Colonic mucosa (tissue), 4 donors: ENCODE measurements around the gene OR2W1. TPM values are rescaled to one million over a fixed set of nuclear protein-coding genes. Genes with fewer than 3 reads are reported as not detected.
A peak's percentile ranks its signal among the peaks of the same experiment; 100 is the strongest.

Experiments
- DNase-seq: peaks from one replicate; pipeline ENCODE4 v3.0.0-alpha.2; 2020
- H3K27ac ChIP-seq: fragments of 200-600 bp; one replicate; pipeline ENCODE4 v1.8.0; 2021
- H3K27me3 ChIP-seq: fragments of 200-600 bp; one replicate; pipeline ENCODE4 v1.8.0; 2021
- H3K36me3 ChIP-seq: fragments of 200-600 bp; one replicate; pipeline ENCODE4 v1.8.0; 2021
- H3K4me1 ChIP-seq: fragments of 200-600 bp; one replicate; pipeline ENCODE4 v1.8.0; 2021; ENCODE audit warnings: mild to moderate bottlenecking
- H3K4me3 ChIP-seq: fragments of 200-600 bp; one replicate; pipeline ENCODE4 v1.8.0; 2021
- H3K9ac ChIP-seq, 2 donors: one replicate each; pipeline ENCODE4 v1.7.0; 2013; ENCODE audit warnings: control low read depth in 2 of 2, low read depth in 2 of 2, low read length in 2 of 2
- H3K9me3 ChIP-seq: fragments of 200-600 bp; one replicate; pipeline ENCODE4 v1.8.0; 2021
- intact Hi-C: fragments of 100-400 bp; cut with DNase I; formaldehyde crosslinking; loops from one replicate; pipeline ENCODE4 v1.14.1; 2022
- total RNA-seq, 2 donors: library from RNA; stranded (reverse); fragmentation: NEBNext Ultra II Directional in 1 of 2; extraction: Animal tissue kit (Norgen Biotek cat#: 25700) in 1 of 2; gene quantifications; one replicate each; pipeline ENCODE4 v1.2.1, GENCODE V29; 2021
- TF ChIP-seq, protein P1 (sequence below): fragments of 200-600 bp; IDR thresholded peaks from one replicate; pipeline ENCODE4 v1.8.0; 2022; ENCODE audit warnings: antibody characterized with exemption, mild to moderate bottlenecking
- donor health status: healthy.
- donor health status: DM: no; HTN: no; CAD: no.
- donor health status: DM: no; HTN: no; CAD: no.

OR2W1 gene
- total RNA-seq, 2 donors from 2014 or later, result not detected

DNA sequence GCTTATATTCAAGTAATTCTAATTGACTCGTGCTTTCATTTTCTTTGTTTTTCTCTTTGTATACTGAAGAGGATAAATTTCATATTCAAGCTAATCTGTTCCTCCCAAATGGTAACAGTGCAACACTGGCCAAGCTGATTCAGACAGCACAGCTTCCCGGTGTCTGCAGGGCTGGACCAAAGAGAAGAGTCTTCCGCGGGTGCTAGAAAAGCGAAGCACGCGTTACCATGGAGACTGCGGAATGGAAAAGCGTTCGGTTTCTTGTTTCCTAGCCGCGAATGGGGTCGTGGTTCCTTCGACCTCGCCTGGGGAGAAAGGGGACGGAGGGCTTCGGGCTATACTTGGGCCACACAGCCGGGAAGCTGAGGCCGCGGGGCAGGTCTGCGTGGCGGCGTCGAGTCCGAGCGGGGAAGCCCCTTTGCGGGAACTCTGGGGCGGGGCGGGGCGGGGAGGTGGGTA, 33.7 kb downstream of the OR2W1 start:
- intact Hi-C loops, result no loop called here
- TF ChIP-seq, protein P1, sequence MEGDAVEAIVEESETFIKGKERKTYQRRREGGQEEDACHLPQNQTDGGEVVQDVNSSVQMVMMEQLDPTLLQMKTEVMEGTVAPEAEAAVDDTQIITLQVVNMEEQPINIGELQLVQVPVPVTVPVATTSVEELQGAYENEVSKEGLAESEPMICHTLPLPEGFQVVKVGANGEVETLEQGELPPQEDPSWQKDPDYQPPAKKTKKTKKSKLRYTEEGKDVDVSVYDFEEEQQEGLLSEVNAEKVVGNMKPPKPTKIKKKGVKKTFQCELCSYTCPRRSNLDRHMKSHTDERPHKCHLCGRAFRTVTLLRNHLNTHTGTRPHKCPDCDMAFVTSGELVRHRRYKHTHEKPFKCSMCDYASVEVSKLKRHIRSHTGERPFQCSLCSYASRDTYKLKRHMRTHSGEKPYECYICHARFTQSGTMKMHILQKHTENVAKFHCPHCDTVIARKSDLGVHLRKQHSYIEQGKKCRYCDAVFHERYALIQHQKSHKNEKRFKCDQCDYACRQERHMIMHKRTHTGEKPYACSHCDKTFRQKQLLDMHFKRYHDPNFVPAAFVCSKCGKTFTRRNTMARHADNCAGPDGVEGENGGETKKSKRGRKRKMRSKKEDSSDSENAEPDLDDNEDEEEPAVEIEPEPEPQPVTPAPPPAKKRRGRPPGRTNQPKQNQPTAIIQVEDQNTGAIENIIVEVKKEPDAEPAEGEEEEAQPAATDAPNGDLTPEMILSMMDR, result no peak
- Histone ChIP-seq H3K4me1 (no peaks in the 10 kb centered on the region), H3K9me3 (no peaks in the 10 kb centered on the region), H3K4me3 (peak overlapping the region; percentile 25), H3K27me3 (peaks cover 8% of the 10 kb centered on the region), H3K9ac (peak overlapping the region in 1 of 2 donors; percentile 41), H3K36me3 (no peaks in the 10 kb centered on the region), H3K27ac (no peak overlapping the region)
- DNase-seq, result no peak

DNA sequence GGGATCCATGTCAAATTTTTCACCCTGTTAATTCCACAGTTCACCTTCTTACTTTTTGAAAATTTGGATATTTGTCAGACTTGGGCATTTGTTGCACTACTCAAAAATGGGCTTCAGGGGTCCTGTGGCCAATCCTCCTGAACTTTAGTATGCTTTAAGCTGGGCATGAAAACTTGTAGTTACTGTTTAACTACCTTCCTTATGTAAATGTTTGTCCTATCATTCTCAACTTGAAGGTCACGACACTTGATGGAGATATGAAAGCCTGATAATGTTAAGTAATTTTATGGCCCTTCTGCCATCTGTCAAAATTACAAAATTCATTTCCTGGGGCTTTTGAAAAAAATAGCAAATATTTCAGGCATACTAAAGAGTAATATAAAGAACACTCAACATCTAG, 35.6 kb downstream of the OR2W1 start:
- Histone ChIP-seq H3K4me3 (no peak overlapping the region), H3K36me3 (no peaks in the 10 kb centered on the region), H3K27ac (no peak overlapping the region), H3K4me1 (peaks cover 6% of the 10 kb centered on the region), H3K9ac (no peak overlapping the region), H3K27me3 (peaks cover 8% of the 10 kb centered on the region), H3K9me3 (no peaks in the 10 kb centered on the region)
- intact Hi-C loops, result no loop called here
- no peak for DNase-seq
- TF ChIP-seq, protein P1, result no peak

DNA sequence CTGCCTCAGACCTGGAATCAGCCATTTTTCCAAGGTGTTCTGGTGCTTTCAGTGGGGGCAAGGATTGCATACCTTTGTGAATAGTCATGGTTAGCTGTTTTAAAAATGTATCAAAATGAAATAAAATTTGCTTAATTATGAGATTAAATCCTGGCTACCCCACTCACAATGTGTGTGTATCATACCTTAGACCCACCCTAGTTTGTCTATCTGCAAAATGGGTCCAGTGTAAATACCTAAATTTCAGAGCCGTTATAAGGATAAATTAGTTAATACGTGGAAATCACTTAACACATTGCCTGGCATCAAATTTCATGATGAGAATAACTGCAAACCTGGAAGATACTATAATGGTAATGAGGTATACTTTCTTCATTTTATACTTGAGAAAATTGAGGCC, 36.9 kb downstream of the OR2W1 start:
- DNase-seq, result no peak
- Histone ChIP-seq H3K27ac (no peak overlapping the region), H3K9me3 (no peaks in the 10 kb centered on the region), H3K36me3 (no peaks in the 10 kb centered on the region), H3K4me3 (no peak overlapping the region), H3K9ac (no peak overlapping the region), H3K4me1 (peaks cover 6% of the 10 kb centered on the region), H3K27me3 (peaks cover 8% of the 10 kb centered on the region)
- TF ChIP-seq, protein P1, result no peak
- intact Hi-C loops, result no loop called here

DNA sequence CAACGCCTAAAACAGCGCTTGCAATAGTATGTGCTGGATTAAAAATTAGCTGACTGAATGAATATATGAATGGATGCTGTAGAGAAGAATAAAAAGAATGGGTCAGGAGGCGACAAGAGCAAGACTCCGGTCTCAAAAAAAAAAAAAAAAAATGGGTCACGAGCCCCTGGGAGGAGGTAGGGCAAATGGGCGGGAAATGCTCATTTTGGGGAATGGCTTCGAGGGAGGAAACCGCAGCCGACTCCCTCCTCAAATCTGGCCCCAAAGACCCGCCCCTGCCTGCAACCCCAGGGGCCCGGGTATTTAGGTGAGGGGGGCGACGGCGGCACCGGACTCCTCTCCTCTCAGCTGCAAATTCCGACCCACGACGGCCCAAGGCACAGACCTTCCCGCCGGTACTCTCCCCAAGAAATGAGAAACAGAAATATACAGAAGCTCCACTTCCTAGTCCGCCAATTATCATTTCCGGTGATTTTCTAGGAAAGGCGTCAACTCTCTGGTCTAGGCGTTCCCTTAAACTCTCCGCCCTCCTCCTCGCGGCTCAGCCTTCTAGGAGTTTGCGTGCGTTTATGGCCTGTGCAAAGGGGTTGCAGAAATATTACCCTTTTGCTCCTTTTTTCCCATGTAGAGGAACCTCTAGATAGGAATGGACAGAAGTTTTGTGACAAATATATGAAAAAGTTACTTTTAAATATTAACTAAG, 39.6 kb downstream of the OR2W1 start, which contains the start of gene ZNF311:
ZNF311 (minus strand) TSS at position 133 of the 703 bp plus-strand sequence. CDS start 1,361 bp downstream, outside the sequence.
- Histone ChIP-seq H3K9ac (peak within 1 kb of the TSS; percentile 28 to 58), H3K27ac (no peak within 1 kb of the TSS), H3K4me1 (peaks cover 6% of the 10 kb centered on the region), H3K9me3 (no peaks in the 10 kb centered on the region), H3K27me3 (no peaks in the 10 kb centered on the region), H3K36me3 (no peaks in the 10 kb centered on the region), H3K4me3 (peak within 1 kb of the TSS; percentile 50)
- intact Hi-C loops, result no loop called here
- peak; percentile 70 for DNase-seq
- TF ChIP-seq, protein P1, result no peak

DNA sequence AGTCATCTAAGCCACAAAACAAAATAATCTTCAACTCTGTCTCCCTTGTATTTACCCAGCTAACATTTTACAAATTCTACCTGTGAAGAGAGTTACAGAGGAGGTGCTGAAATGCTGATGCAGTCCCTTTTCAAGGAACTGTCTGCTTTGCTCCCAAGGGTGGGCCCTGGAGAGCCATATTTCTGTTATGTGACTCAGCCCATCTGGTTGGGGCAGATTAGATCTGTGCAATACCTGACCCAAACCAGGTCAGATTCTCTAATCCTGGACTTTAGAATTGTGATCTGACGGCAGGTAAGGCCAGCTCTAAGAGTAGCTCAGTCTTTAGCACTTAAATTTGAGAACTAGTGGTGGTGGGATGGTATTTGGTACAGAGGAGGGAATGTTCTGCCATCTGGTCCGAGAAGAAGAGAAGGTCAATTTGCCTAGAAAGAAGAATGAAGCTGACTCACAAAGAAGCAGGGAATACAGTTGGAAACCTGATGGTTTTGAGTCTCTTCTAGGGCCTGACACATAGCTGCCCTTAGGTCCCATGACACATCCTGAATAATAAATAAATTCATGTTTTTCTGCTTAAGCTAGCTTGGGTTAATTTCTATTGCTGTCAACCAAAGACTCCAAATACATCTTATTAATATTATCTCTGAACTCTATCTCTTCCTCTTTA, 48.0 kb downstream of the OR2W1 start:
- H3K27me3 ChIP-seq, result no peaks in the 10 kb centered on the region
- intact Hi-C loops, result no loop called here
- no peak for DNase-seq
- no peak overlapping the region for H3K9ac ChIP-seq
- no peaks in the 10 kb centered on the region for H3K4me1 ChIP-seq
- no peaks in the 10 kb centered on the region for H3K9me3 ChIP-seq
- H3K27ac ChIP-seq, result no peak overlapping the region
- H3K4me3 ChIP-seq, result no peak overlapping the region
- TF ChIP-seq, protein P1, result no peak
- H3K36me3 ChIP-seq, result no peaks in the 10 kb centered on the region
